ENCODE data around the gene ERAP2. TPM values are rescaled to one million over a fixed set of nuclear protein-coding genes. Genes with fewer than 3 reads are reported as not detected.

The ERAP2 gene
- total RNA-seq, 2 experiments from 2014 or later = 122 to 138 TPM

DNA sequence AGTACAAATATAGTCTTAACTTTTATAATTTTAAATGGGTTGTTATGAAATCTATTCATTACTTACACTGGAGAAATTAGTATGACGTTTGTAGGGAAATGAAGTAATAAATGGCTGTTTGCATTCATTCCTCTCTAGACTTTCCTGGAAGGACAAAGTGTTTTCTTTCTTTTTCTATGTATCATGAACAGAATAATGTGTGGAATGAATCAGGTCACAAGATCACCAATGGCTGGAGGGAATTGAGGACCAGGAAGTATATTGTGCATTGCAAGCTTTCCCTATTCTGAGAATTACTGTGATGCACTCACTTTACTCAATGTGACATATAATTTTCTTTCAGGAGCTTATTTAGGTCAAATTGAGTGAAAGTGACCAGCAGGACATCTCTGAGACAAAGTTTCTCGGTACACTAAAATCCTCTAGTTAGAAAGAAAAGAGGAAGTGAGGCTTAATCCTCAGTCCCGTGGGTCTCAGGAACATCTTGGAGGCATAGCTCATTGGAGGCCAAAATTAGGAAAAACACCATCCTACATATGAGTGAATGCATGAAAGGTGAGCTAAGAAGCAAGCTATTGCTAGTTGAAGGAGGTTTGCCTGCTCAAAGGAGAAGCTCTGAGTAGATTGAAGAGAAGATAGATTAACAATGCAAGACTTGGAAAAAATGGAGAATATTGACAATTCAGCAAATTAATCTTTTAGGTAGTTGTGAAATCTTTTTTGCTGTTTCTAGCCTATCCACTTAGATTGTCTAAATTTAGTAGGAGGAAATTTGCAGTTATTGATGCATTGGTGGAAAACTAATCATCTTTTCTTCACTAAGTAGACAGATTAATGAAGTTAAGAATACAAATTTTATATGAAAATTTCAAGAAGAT, 28.0 kb downstream of the ERAP2 start:
- no peak for DNase-seq
- Mint-ChIP-seq H3K27ac (no peak overlapping the region), H3K27me3 (no peaks in the 10 kb centered on the region), H3K4me3 (no peak overlapping the region), H3K36me3 (ENCODE audit: low read depth) (peaks cover 69% of the 10 kb centered on the region), H3K4me1 (peaks cover 7% of the 10 kb centered on the region), H3K9me3 (no peaks in the 10 kb centered on the region)
- POLR2A ChIA-PET = interaction anchor here (0.7 kb wide), 1 partner anchor 115 kb away, joined by 3 read pairs; no protein-coding TSS in a partner anchor
- CTCF ChIA-PET = interaction anchor here (0.6 to 1.9 kb wide), 6 partner anchors 9 to 238 kb away, joined by 3 to 6 read pairs (median 4); partner anchors contain the start of gene LIX1

DNA sequence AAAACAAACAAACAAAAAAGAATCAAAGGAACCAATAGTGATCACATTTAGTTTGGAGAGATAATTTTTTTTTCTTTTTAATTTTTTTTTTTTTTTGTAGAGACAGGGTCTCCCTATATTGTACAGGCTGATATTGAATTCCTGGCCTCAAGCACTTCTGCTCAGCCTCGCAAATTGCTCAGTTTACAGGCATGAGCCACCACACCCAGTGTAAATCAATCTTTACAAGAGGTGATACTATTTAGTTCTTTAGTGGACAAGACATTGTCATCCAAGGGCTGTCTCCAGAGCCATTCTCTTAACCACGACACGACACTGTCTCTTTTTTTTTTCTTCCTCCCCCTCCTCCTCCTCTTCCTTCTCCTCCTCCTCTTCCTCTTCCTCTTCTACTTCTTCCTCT, 29.6 kb downstream of the ERAP2 start:
- POLR2A ChIA-PET = no interaction called here
- H3K9me3 Mint-ChIP-seq = no peaks in the 10 kb centered on the region
- CTCF ChIA-PET = interaction anchor here (1.9 kb wide), 1 partner anchor 18 kb away, joined by 5 read pairs; no protein-coding TSS in a partner anchor
- peaks cover 70% of the 10 kb centered on the region for H3K36me3 Mint-ChIP-seq (ENCODE audit: low read depth)
- H3K4me1 Mint-ChIP-seq = peaks cover 13% of the 10 kb centered on the region
- H3K27ac Mint-ChIP-seq = no peak overlapping the region
- no peaks in the 10 kb centered on the region for H3K27me3 Mint-ChIP-seq
- no peak overlapping the region for H3K4me3 Mint-ChIP-seq
- DNase-seq = no peak

DNA sequence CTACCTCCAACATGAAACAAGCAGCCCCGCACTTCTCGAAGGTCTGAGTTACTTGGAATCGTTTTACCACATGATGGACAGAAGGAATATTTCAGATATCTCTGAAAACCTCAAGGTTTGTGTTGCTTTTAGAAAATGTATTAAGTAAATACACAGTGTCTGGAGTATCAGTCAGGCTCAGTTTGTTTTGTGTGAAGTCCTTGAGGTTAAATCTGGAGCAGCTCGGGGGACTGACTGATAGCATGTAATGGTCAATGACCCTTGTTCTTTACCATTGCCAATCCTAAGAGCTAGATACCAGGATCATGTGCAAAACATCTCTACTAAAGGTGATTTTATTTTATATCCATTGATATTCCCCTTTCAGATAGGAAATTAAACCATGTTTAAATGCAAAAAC, 32.7 kb downstream of the ERAP2 start:
- no peak for DNase-seq
- no peak overlapping the region for H3K4me3 Mint-ChIP-seq
- no peaks in the 10 kb centered on the region for H3K27me3 Mint-ChIP-seq
- peaks cover 13% of the 10 kb centered on the region for H3K4me1 Mint-ChIP-seq
- peaks cover 63% of the 10 kb centered on the region for H3K36me3 Mint-ChIP-seq (ENCODE audit: low read depth)
- ChIA-PET CTCF (interaction anchor here (0.8 to 1.4 kb wide), 6 partner anchors 8 to 259 kb away, joined by 3 read pairs; no protein-coding TSS in a partner anchor), POLR2A (no interaction called here)
- H3K27ac Mint-ChIP-seq = no peak overlapping the region
- H3K9me3 Mint-ChIP-seq = no peaks in the 10 kb centered on the region

DNA sequence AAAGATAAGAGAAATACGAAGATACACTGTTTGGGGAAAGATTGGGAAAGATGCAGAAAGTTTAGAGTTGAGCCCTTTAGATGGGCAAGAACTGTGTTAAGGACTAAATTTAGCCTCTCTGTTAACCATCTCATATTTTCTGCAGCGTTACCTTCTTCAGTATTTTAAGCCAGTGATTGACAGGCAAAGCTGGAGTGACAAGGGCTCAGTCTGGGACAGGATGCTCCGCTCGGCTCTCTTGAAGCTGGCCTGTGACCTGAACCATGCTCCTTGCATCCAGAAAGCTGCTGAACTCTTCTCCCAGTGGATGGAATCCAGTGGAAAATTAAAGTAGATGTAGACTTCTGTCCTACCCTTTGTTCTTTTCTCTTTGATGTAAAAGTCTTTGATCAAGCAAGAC, 33.1 kb downstream of the ERAP2 start:
- ChIA-PET CTCF (interaction anchor here (0.8 to 1.4 kb wide), 6 partner anchors 8 to 258 kb away, joined by 3 read pairs; no protein-coding TSS in a partner anchor), POLR2A (interaction anchor here (0.6 to 0.7 kb wide), 2 partner anchors 109 to 140 kb away, joined by 5 to 6 read pairs; no protein-coding TSS in a partner anchor)
- no peak for DNase-seq
- Mint-ChIP-seq H3K27ac (no peak overlapping the region), H3K4me3 (no peak overlapping the region), H3K36me3 (ENCODE audit: low read depth) (peaks cover 63% of the 10 kb centered on the region), H3K4me1 (peaks cover 17% of the 10 kb centered on the region), H3K27me3 (no peaks in the 10 kb centered on the region), H3K9me3 (no peaks in the 10 kb centered on the region)

DNA sequence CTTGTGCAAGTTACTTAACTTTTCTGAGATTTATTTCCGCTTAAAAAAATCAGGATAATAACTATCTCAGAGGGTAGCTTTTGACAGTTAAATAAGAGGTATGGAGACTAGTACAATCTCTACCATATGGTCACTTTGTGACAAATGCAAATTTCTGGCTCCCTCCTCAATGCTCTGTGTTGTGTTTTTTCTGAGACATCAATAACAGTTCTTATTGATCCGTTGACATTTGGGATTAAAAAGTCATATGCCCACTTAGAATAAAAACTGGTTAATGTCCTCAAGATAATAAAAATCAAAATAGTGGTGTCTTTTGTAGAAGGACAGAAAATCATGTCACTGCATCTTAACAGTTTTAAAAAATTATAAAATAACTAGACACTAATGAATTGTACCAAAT, 34.8 kb downstream of the ERAP2 start:
- Mint-ChIP-seq H3K36me3 (ENCODE audit: low read depth) (peaks cover 60% of the 10 kb centered on the region), H3K27ac (no peak overlapping the region), H3K4me3 (no peak overlapping the region), H3K27me3 (no peaks in the 10 kb centered on the region), H3K9me3 (no peaks in the 10 kb centered on the region), H3K4me1 (peaks cover 14% of the 10 kb centered on the region)
- CTCF ChIA-PET = interaction anchor here (0.7 kb wide), 1 partner anchor 29 kb away, joined by 3 read pairs; no protein-coding TSS in a partner anchor
- DNase-seq = no peak
- POLR2A ChIA-PET = no interaction called here

DNA sequence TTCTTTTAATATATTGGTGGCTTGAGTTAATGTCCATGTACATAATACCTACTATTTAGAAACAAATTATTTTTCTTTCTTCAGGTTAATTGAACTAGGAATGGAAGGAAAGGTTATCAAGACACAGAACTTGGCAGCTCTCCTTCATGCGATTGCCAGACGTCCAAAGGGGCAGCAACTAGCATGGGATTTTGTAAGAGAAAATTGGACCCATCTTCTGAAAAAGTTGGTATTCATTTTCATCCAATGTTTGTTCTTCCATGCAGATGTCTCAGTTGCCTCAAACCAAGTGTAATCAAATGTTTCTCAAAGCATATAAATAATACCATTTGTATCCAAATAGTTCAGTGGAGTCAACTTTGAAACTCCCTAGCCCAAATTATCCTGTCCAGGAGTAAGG, 36.9 kb downstream of the ERAP2 start:
- Mint-ChIP-seq H3K36me3 (ENCODE audit: low read depth) (peaks cover 67% of the 10 kb centered on the region), H3K9me3 (no peaks in the 10 kb centered on the region), H3K4me1 (peaks cover 17% of the 10 kb centered on the region), H3K27me3 (no peaks in the 10 kb centered on the region), H3K4me3 (no peak overlapping the region), H3K27ac (no peak overlapping the region)
- DNase-seq = no peak
- ChIA-PET POLR2A (no interaction called here), CTCF (interaction anchor here (0.8 to 1.2 kb wide), 2 partner anchors 10 to 31 kb away, joined by 3 to 4 read pairs; no protein-coding TSS in a partner anchor)

DNA sequence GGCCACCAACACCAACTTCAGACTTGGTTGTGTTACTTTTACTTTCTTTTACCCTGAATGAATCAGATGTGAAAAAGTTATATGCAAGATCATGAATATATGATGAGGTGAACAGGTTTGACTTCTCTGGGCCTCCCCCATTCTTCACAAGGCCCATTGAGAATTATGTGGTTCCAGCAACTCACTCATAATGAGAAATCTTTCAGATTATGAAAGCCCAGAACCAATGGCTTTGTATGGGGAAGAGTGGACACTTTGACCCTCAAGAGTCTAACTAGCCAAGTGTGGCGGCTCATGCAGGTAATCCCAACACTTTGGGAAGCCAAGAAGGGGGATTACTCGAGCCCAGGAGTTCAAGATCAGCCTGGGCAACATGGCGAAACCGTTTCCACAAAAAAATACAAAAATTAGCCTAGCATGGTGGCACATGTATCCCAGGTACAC, 43.5 kb downstream of the ERAP2 start:
- H3K36me3 Mint-ChIP-seq (ENCODE audit: low read depth) = peaks cover 64% of the 10 kb centered on the region
- H3K27me3 Mint-ChIP-seq = no peaks in the 10 kb centered on the region
- ChIA-PET CTCF (no interaction called here), POLR2A (no interaction called here)
- DNase-seq = no peak
- H3K27ac Mint-ChIP-seq = no peak overlapping the region
- H3K4me3 Mint-ChIP-seq = no peak overlapping the region
- peaks cover 43% of the 10 kb centered on the region for H3K4me1 Mint-ChIP-seq
- H3K9me3 Mint-ChIP-seq = no peaks in the 10 kb centered on the region

DNA sequence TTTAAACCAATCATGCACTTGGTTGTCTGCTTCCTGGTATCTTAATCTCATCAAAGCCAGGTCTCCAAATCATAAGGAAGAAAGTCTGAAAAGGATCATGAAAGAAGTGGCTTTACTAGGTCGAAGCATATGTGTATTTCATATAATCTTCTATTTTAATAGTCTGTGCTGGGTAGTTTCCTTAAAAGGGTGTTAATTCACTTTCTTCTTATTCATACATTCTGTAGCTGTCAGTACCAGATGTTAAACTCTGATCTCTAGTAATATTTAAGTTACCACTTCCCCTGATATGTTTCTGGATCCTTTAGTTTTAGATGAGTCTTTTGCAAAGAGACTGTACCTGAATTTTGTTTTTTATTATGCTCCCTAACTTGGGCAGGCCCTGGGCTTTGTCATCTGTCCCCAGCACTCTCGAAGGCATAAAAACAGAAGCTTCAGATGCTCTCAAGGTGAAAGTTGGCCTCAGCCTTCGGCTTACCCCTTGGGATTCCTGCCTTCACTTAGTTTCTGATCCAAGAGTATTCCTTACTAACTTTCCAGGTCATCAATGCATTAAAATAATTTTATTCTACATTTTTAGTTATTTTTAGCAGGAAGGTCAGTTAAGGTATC, 44.5 kb downstream of the ERAP2 start:
- Mint-ChIP-seq H3K36me3 (ENCODE audit: low read depth) (peaks cover 66% of the 10 kb centered on the region), H3K9me3 (no peaks in the 10 kb centered on the region), H3K27ac (peak overlapping the region; percentile 71), H3K4me1 (peaks cover 47% of the 10 kb centered on the region), H3K27me3 (no peaks in the 10 kb centered on the region), H3K4me3 (no peak overlapping the region)
- no peak for DNase-seq
- POLR2A ChIA-PET = no interaction called here
- CTCF ChIA-PET = no interaction called here

DNA sequence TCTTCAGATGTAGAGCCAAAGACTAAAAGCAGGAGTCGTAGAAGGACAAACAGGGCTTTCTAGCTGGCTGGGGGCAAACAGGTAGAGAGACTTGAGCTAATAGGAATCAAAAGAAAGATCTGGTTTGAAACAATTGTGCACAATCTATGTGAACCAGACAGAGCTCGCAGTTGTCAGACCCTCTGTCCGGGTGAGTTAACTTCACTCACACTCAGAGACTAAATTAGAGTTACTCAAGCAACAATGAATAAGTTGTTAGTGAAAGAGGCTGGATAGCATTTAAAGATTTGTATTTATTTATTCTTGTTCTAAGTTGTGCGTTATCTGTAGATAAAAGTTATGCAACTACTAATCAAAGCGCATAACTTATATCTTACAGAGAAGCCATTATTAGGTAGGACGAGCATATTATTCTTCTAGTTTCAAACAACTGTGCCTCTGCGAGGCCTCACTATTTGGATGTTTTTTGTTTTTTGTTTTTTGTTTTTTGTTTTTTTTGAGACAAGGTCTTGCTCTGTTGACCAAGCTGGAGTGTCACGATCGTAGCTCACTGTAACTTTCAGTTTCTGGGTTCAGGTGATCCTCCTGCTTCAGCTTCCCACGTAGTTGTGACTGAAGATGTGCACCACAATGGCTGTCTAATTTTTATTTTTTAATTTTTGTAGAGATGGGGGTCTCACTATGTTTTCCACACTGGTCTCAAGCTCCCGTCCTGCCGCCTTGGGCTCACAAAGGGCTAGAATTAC, 46.4 kb downstream of the ERAP2 start:
- H3K36me3 Mint-ChIP-seq (ENCODE audit: low read depth) = peaks cover 57% of the 10 kb centered on the region
- POLR2A ChIA-PET = no interaction called here
- H3K4me3 Mint-ChIP-seq = peak overlapping the region; percentile 13
- no peak for DNase-seq
- H3K27ac Mint-ChIP-seq = no peak overlapping the region
- no peaks in the 10 kb centered on the region for H3K9me3 Mint-ChIP-seq
- CTCF ChIA-PET = interaction anchor here (0.7 to 1.9 kb wide), 2 partner anchors 11 to 62 kb away, joined by 4 to 8 read pairs; no protein-coding TSS in a partner anchor
- H3K27me3 Mint-ChIP-seq = no peaks in the 10 kb centered on the region
- H3K4me1 Mint-ChIP-seq = peaks cover 50% of the 10 kb centered on the region

DNA sequence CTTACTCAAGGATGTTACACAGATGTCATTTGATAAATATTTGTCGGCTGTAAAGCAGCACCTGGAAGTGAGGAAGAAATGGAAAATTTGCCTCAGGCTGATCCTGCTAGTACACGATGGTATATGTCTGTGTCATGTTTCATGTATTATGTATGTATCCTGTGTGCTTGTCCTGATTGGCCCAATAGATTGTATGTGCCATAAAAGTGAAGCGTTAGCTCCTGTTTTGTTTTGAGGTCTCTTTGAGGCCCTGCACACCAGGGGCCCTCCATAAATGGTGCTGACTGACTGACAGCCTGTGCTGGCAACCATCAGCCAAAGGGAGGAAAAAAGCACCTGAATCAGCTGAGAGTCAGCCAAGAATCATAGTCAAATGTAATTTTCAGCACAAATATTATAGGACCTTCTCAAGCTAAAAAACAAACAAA, 47.7 kb downstream of the ERAP2 start:
- Mint-ChIP-seq H3K4me1 (peaks cover 44% of the 10 kb centered on the region), H3K27me3 (no peaks in the 10 kb centered on the region), H3K36me3 (ENCODE audit: low read depth) (peaks cover 56% of the 10 kb centered on the region), H3K27ac (peak overlapping the region; percentile 82), H3K9me3 (peaks cover 3% of the 10 kb centered on the region), H3K4me3 (no peak overlapping the region)
- DNase-seq = peak; percentile 25
- ChIA-PET CTCF (interaction anchor here (0.7 to 2.0 kb wide), 7 partner anchors 10 to 108 kb away, joined by 3 to 8 read pairs (median 5); no protein-coding TSS in a partner anchor), POLR2A (interaction anchor here (0.7 kb wide), 1 partner anchor 49 kb away, joined by 4 read pairs; no protein-coding TSS in a partner anchor)

DNA sequence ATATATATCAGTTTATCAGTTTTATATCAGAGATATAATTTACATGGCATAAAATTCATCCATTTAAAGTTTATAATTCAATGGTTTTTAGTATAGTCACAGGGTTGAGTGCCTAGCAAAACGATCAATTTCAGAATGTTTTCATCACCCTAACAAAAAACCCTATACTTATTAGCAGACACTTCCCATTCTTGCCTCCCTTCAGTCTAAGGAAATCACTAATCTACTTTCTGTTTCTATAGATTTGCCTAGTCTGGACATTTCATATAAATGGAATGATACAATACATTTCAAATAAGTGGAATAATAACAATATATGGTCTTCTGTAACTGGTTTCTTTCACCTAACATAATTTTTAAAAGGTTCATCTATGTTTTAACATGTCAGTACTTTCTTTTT, 50.0 kb downstream of the ERAP2 start:
- no peak for DNase-seq
- Mint-ChIP-seq H3K36me3 (ENCODE audit: low read depth) (peaks cover 58% of the 10 kb centered on the region), H3K4me3 (no peak overlapping the region), H3K4me1 (peaks cover 45% of the 10 kb centered on the region), H3K27ac (no peak overlapping the region), H3K9me3 (peaks cover 3% of the 10 kb centered on the region), H3K27me3 (no peaks in the 10 kb centered on the region)
- ChIA-PET POLR2A (no interaction called here), CTCF (interaction anchor here (0.6 to 1.3 kb wide), 3 partner anchors 41 to 60 kb away, joined by 3 to 6 read pairs (median 3); no protein-coding TSS in a partner anchor)

DNA sequence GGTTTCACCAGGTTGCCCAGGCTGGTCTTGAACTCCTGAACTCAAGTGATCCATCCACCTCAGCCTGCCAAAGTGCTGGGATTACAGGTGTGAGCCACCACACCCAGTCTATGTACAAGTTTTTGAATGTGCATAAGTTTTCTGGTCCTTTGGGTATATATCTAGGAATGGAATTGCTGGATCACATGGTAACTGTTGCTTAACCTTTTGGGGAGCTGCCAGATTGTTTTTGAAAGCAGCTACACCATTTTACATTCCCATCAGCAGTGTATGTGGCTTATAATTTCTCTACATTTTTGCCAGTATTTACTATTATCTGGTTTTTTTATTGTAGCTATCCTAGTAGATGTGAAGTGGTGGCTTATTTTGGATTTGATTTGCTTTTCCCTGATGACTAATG, 50.7 kb downstream of the ERAP2 start:
- H3K4me1 Mint-ChIP-seq = peaks cover 49% of the 10 kb centered on the region
- ChIA-PET CTCF (interaction anchor here (0.7 to 1.3 kb wide), 3 partner anchors 48 to 74 kb away, joined by 3 to 6 read pairs (median 3); no protein-coding TSS in a partner anchor), POLR2A (no interaction called here)
- peaks cover 3% of the 10 kb centered on the region for H3K9me3 Mint-ChIP-seq
- no peak for DNase-seq
- peaks cover 61% of the 10 kb centered on the region for H3K36me3 Mint-ChIP-seq (ENCODE audit: low read depth)
- no peaks in the 10 kb centered on the region for H3K27me3 Mint-ChIP-seq
- no peak overlapping the region for H3K4me3 Mint-ChIP-seq
- no peak overlapping the region for H3K27ac Mint-ChIP-seq
